ENCODE data around the gene IFNA2. TPM values are rescaled to one million over a fixed set of nuclear protein-coding genes. Genes with fewer than 3 reads are reported as not detected.

Gene IFNA2
- total RNA-seq, 4 donors from 2014 or later, result not detected

- Histone ChIP-seq H3K4me1 (peaks cover 6 to 37% (median 28%) of the 10 kb centered on the region in 4 donors), H3K27me3 (no peaks in the 10 kb centered on the region), H3K27ac (no peak overlapping the region), H3K9me3 (no peaks in the 10 kb centered on the region), H3K36me3 (no peaks in the 10 kb centered on the region), H3K4me3 (no peak overlapping the region)
- no peak for DNase-seq
- no peak for TF ChIP-seq POLR2AphosphoS5 (IDR thresholded peaks at IDR 0.05)
- TF ChIP-seq CTCF (IDR thresholded peaks at IDR 0.05), result no peak
- no peak for TF ChIP-seq POLR2A (IDR thresholded peaks at IDR 0.05)
- no peak for TF ChIP-seq EP300 (IDR thresholded peaks at IDR 0.05; ENCODE audit: low read depth)
- in situ Hi-C loops (cut with MboI; ENCODE audit: low pct_ligation_motif_present in 1 of 4, low pct_unique_long_range_greater_than_20kb in 1 of 4, low sequenced_read_pairs in 3 of 4) (no loop called here), intact Hi-C loops (cut with DNase I; ENCODE audit: low total_unique reads) (no loop called here)
Observed at GRCh38 chr9:21336457-21336856, 48.7 kb downstream of the IFNA2 start.

GRCh38 chr9:21334701-21335632 is 50.2 kb downstream of the IFNA2 start, which contains the start of gene KLHL9:
Gene KLHL9, minus strand, starts transcription at chr9:21335404. Its CDS starts 545 bp downstream, at chr9:21334859.
- intact Hi-C loops (cut with DNase I; ENCODE audit: low total_unique reads), result no loop called here

More at GRCh38 chr9:21334701-21335632, 50.2 kb downstream of the IFNA2 start, which contains the start of gene KLHL9:
- Histone ChIP-seq H3K27me3 (no peaks in the 10 kb centered on the region), H3K36me3 (no peaks in the 10 kb centered on the region), H3K9me3 (no peaks in the 10 kb centered on the region), H3K4me1 (peaks cover 6 to 52% (median 34%) of the 10 kb centered on the region in 4 donors), H3K27ac (peak within 1 kb of the TSS; percentile 91 to 96 (median 94)), H3K4me3 (peak within 1 kb of the TSS; percentile 44 to 82 (median 68))
- in situ Hi-C loops (cut with MboI; ENCODE audit: low pct_ligation_motif_present in 1 of 4, low pct_unique_long_range_greater_than_20kb in 1 of 4, low sequenced_read_pairs in 3 of 4), result no loop called here
- TF ChIP-seq POLR2A (IDR thresholded peaks at IDR 0.05) (peak; percentile 69), EP300 (IDR thresholded peaks at IDR 0.05; ENCODE audit: low read depth) (no peak), POLR2AphosphoS5 (IDR thresholded peaks at IDR 0.05) (peak; percentile 59 to 83 (median 77))
- 0 to 1% methylated on average over 5 to 37 of the region's 55 CpGs for WGBS, 2 donors (ENCODE audit: low coverage in 1 of 2)
- DNase-seq, result peak; percentile 94

Other genes with a start within 250 kb of the IFNA2 start
- gene IFNW1, start 243.6 kb downstream of the IFNA2 start, total RNA-seq, result not detected
- not detected for gene IFNA21, start 218.7 kb downstream of the IFNA2 start, total RNA-seq
- not detected for gene IFNA4, start 197.8 kb downstream of the IFNA2 start, total RNA-seq
- gene IFNA7, start 183.2 kb downstream of the IFNA2 start, total RNA-seq, result not detected
- gene IFNA10, start 178.3 kb downstream of the IFNA2 start, total RNA-seq, result not detected
- not detected for gene IFNA16, start 168.1 kb downstream of the IFNA2 start, total RNA-seq
- not detected for gene IFNA17, start 157.2 kb downstream of the IFNA2 start, total RNA-seq
- not detected for gene IFNA14, start 145.4 kb downstream of the IFNA2 start, total RNA-seq
- gene IFNA5, start 80.1 kb downstream of the IFNA2 start, total RNA-seq, result not detected
- gene KLHL9, start 50.0 kb downstream of the IFNA2 start, total RNA-seq, result 10 to 100 TPM in 3 of 4 donors, 1 to 10 TPM in 1; 4.6 to 27.2 (median 19.5) TPM
- not detected for gene IFNA6, start 34.5 kb downstream of the IFNA2 start, total RNA-seq
- not detected for gene IFNA13, start 17.3 kb downstream of the IFNA2 start, total RNA-seq
- not detected for gene IFNA8, start 23.7 kb upstream of the IFNA2 start, total RNA-seq
- not detected for gene IFNA1, start 55.0 kb upstream of the IFNA2 start, total RNA-seq
- not detected for gene IFNE, start 96.9 kb upstream of the IFNA2 start, total RNA-seq

Data from transverse colon (tissue), 4 donors.